Mesendoderm (in vitro differentiated cells): ENCODE measurements around the gene JMJD1C.

Experiments used
- DNase-seq: peaks from one replicate; pipeline ENCODE4 v3.0.0; 2013
- H2AK5ac ChIP-seq: 2 replicates; pipeline ENCODE4 v1.6.1; 2013; ENCODE audit warnings: low read length, inconsistent platforms
- H2BK120ac ChIP-seq: 2 replicates; pipeline ENCODE4 v1.6.1; 2013; ENCODE audit warnings: low read depth, mild to moderate bottlenecking, low read length, moderate library complexity, mixed read lengths
- H2BK15ac ChIP-seq: replicated peaks from 2 replicates; pipeline ENCODE4 v1.6.1; 2013; ENCODE audit warnings: low read depth, mild to moderate bottlenecking, moderate library complexity
- H2BK5ac ChIP-seq: 2 replicates; pipeline ENCODE4 v1.6.1; 2013; ENCODE audit warnings: low read length, inconsistent platforms
- H3K18ac ChIP-seq: 2 replicates; pipeline ENCODE4 v1.6.1; 2013; ENCODE audit warnings: mild to moderate bottlenecking, low read length, mixed read lengths
- H3K23ac ChIP-seq: one replicate; pipeline ENCODE4 v1.6.1; 2013; ENCODE audit warnings: low read length
- H3K27ac ChIP-seq: 2 replicates; pipeline ENCODE4 v1.5.1; 2013; ENCODE audit warnings: low read depth, mild to moderate bottlenecking, inconsistent platforms, low read length, moderate library complexity
- H3K27me3 ChIP-seq: 2 replicates; pipeline ENCODE4 v1.6.1; 2013; ENCODE audit warnings: low read length, control low read depth, mild to moderate bottlenecking, inconsistent platforms; ENCODE audit not compliant: insufficient read depth, poor library complexity
- H3K36me3 ChIP-seq: 2 replicates; pipeline ENCODE4 v1.6.1; 2013; ENCODE audit warnings: low read length, inconsistent platforms; ENCODE audit not compliant: control insufficient read depth, insufficient read depth
- H3K4ac ChIP-seq: one replicate; pipeline ENCODE4 v1.6.1; 2013; ENCODE audit warnings: low read depth, mild to moderate bottlenecking, low read length, moderate library complexity
- H3K4me1 ChIP-seq: 2 replicates; pipeline ENCODE4 v1.6.1; 2013; ENCODE audit warnings: low read depth, low read length, inconsistent platforms; ENCODE audit not compliant: control insufficient read depth
- H3K4me2 ChIP-seq: 2 replicates; pipeline ENCODE4 v1.6.1; 2013; ENCODE audit warnings: low read length
- H3K4me3 ChIP-seq: 2 replicates; pipeline ENCODE4 v1.5.1; 2013; ENCODE audit warnings: mild to moderate bottlenecking, low read length
- H3K56ac ChIP-seq: one replicate; pipeline ENCODE4 v1.6.1; 2013; ENCODE audit warnings: low read length
- H3K79me1 ChIP-seq: 2 replicates; pipeline ENCODE4 v1.6.1; 2013; ENCODE audit warnings: low read length, inconsistent platforms
- H3K79me2 ChIP-seq: 2 replicates; pipeline ENCODE4 v1.6.1; 2013; ENCODE audit warnings: mild to moderate bottlenecking, low read length; ENCODE audit not compliant: control insufficient read depth, insufficient read depth
- H3K9ac ChIP-seq: 2 replicates; pipeline ENCODE4 v1.6.1; 2013; ENCODE audit warnings: low read length, inconsistent platforms
- H4K5ac ChIP-seq: one replicate; pipeline ENCODE4 v1.6.1; 2013; ENCODE audit warnings: low read length
- H4K8ac ChIP-seq: one replicate; pipeline ENCODE4 v1.6.1; 2013; ENCODE audit warnings: low read depth, mild to moderate bottlenecking, control low read depth, low read length, moderate library complexity
- WGBS: extraction: QIAGEN DNeasy Blood & Tissue Kit; methylation state at CpG from one replicate; pipeline ENCODE4 v1.1.7; 2013; ENCODE audit warnings: low lambda C conversion rate, missing lambda C conversion rate; ENCODE audit not compliant: insufficient coverage; ENCODE audit errors: extremely low coverage; 5-methylcytosine and 5-hydroxymethylcytosine counted together

Gene JMJD1C

DNA sequence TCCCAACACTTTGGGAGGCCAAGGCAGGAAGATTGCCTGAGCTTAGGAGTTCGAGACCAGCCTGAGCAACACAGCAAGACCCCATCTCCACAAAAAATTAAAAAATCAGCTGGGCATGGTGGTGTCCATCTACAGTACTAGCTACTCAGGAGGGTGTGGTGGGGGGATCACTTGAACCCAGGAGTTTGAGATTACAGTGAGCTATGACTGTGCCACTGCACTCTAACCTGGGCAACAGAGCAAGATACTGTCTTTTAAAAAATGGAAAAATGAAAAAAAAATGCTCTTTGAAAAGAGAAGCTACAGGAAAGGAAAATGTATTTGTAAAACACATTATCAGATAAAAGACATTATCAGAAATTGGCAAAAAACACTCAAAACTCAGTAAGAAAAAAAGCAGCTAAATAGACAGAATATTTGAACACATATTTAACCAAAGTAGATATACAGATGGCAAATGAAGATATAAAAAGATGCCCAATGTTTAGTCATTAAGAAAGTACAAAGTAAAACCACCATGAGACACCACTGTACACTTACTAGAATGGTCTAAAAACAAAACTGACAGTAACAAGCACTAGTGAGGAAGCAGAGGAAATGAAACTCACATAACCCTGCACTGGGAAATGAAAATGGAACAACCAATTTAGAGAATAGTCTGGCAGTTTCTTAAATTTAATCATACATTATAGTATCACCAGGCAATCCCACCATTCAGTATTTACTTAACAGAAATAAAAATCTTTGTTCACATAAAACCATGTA, 292.1 kb downstream of the JMJD1C start:
- Histone ChIP-seq H3K27ac (no peak overlapping the region), H3K9ac (no peak overlapping the region), H2BK5ac (no peak overlapping the region), H2BK120ac (no peak overlapping the region), H3K27me3 (no peaks in the 10 kb centered on the region), H4K5ac (no peak overlapping the region), H4K8ac (no peak overlapping the region), H3K79me1 (no peaks in the 10 kb centered on the region), H3K79me2 (no peaks in the 10 kb centered on the region), H3K56ac (no peak overlapping the region), H3K4me1 (no peaks in the 10 kb centered on the region), H2AK5ac (no peak overlapping the region), H3K23ac (no peak overlapping the region), H3K4me2 (no peak overlapping the region), H3K36me3 (no peaks in the 10 kb centered on the region), H3K4ac (no peak overlapping the region), H3K18ac (no peak overlapping the region), H3K4me3 (no peak overlapping the region), H2BK15ac (no peak overlapping the region)
- DNase-seq = no peak
- WGBS = no CpG with 5 or more reads among the region's 1 CpG

DNA sequence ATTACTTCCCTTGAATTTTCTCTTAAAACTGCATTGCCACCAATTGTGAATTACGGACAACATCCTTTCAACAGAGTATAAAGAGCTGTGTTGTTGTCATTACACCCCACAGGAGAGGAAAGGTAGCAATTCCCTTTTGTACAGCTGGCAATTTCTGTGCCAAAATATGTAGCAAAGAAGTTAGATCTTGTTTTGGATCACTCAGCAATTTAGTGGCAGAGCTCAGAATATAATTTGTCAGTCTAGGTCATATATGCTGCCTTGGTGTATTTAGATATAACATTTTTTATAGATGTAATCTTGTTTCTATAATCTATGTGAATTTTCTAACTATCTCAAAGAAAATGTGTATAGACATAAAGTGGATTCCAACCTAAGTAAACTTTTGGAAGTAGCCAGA, 293.9 kb downstream of the JMJD1C start:
- H3K36me3 ChIP-seq = no peaks in the 10 kb centered on the region
- H3K4me2 ChIP-seq = no peak overlapping the region
- H3K27me3 ChIP-seq = no peaks in the 10 kb centered on the region
- no peak overlapping the region for H3K9ac ChIP-seq
- H3K56ac ChIP-seq = no peak overlapping the region
- H3K18ac ChIP-seq = no peak overlapping the region
- H4K8ac ChIP-seq = no peak overlapping the region
- no peak overlapping the region for H3K23ac ChIP-seq
- H2BK15ac ChIP-seq = no peak overlapping the region
- no peak overlapping the region for H3K4me3 ChIP-seq
- H3K4ac ChIP-seq = no peak overlapping the region
- no peaks in the 10 kb centered on the region for H3K79me2 ChIP-seq
- H2BK120ac ChIP-seq = no peak overlapping the region
- no peak overlapping the region for H2BK5ac ChIP-seq
- no peak overlapping the region for H2AK5ac ChIP-seq
- no peak overlapping the region for H3K27ac ChIP-seq
- no peaks in the 10 kb centered on the region for H3K4me1 ChIP-seq
- WGBS = no CpG with 5 or more reads among the region's 1 CpG
- DNase-seq = no peak
- H4K5ac ChIP-seq = no peak overlapping the region
- no peaks in the 10 kb centered on the region for H3K79me1 ChIP-seq

DNA sequence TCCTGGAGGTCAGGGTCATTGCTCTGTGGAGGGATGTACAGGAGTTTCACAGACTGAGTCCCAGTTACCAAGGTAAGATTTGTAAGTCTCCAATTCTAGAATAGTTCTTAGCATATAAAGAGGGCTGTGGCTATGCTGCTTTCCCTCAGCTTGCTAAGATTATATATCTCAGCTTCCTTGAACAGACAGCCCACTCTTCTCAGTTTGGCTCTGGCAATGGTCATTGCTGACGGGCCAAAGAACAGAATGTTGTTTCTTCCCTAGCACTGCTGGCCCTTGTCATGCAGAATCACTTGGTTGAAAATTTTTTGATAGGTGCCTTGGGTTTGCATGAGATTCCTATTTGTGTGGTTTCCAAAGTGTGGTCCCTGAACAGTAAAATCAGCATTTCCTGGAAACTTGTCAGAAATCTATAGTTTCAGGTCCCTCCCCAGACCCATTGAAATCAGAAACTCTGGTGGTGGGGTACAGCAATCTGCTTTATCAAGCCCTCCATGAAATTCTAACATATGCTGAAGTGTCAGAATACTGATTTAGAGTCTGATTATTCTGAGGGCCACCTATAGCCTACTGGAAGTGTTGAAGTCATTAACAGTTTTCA, 294.4 kb downstream of the JMJD1C start:
- Histone ChIP-seq H3K56ac (no peak overlapping the region), H3K36me3 (no peaks in the 10 kb centered on the region), H3K4me1 (no peaks in the 10 kb centered on the region), H3K27me3 (no peaks in the 10 kb centered on the region), H3K18ac (no peak overlapping the region), H3K79me2 (no peaks in the 10 kb centered on the region), H4K5ac (no peak overlapping the region), H3K23ac (no peak overlapping the region), H3K27ac (no peak overlapping the region), H3K9ac (no peak overlapping the region), H3K4ac (no peak overlapping the region), H2BK5ac (no peak overlapping the region), H2BK120ac (no peak overlapping the region), H2AK5ac (no peak overlapping the region), H3K79me1 (no peaks in the 10 kb centered on the region), H3K4me3 (no peak overlapping the region), H3K4me2 (no peak overlapping the region), H2BK15ac (no peak overlapping the region), H4K8ac (no peak overlapping the region)
- no CpG with 5 or more reads among the region's 1 CpG for WGBS
- DNase-seq = no peak

DNA sequence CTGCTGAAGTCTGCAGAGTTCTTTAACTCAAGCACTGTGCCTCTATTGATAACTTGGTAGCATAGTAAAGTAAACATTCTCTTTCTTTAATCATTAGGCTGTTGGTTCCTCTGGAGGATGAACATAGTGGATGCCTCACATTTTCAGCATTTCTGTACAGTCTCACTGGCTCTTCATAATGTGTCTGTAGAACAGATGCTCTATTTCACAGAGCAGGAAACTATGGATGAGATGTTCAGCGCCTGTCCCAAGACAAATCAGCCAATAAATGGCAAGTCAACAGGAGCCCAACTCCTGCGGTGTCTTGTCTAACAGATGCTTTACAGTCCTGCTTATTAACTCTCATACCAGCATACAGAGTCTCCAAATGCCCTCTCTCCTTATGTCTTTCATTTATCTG, 296.2 kb downstream of the JMJD1C start:
- Histone ChIP-seq H3K4ac (no peak overlapping the region), H3K27ac (no peak overlapping the region), H2AK5ac (no peak overlapping the region), H4K8ac (no peak overlapping the region), H3K18ac (no peak overlapping the region), H3K27me3 (no peaks in the 10 kb centered on the region), H2BK15ac (no peak overlapping the region), H3K4me1 (no peaks in the 10 kb centered on the region), H3K36me3 (no peaks in the 10 kb centered on the region), H2BK120ac (no peak overlapping the region), H3K4me3 (no peak overlapping the region), H3K79me2 (no peaks in the 10 kb centered on the region), H2BK5ac (no peak overlapping the region), H3K9ac (no peak overlapping the region), H3K23ac (no peak overlapping the region), H4K5ac (no peak overlapping the region), H3K56ac (no peak overlapping the region), H3K4me2 (no peak overlapping the region), H3K79me1 (no peaks in the 10 kb centered on the region)
- WGBS = no CpG with 5 or more reads among the region's 2 CpGs
- no peak for DNase-seq

DNA sequence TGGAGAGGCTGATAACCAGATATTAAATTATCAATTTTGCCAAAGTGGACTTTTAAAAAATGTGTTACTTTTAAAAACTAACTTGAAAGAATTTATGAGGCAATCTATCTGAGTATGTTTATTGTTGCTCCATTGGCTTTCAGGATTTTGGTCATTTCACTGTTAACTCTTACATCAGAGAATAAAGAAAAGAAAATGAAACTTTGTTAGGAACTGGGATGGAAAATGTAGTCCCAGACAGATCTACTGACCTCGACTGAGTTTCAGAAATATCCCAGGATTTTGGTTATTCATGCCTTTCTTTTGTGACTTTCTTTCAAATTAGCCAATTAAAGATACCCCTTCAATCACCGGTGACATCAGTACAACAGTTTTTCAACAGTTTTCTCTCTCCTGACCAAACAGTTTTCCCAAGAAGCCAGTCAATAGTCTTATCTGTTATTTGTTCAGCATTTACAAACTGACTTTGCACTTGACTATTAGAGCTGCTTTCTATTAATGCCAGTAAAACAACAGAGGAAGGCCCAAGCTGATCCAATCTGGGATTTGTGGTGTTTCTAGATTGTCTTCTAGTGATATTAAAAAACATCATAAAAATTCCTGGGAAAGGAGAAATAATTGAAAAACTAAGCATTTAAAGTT, 296.8 kb downstream of the JMJD1C start:
- Histone ChIP-seq H3K27me3 (no peaks in the 10 kb centered on the region), H3K79me2 (no peaks in the 10 kb centered on the region), H3K4ac (no peak overlapping the region), H2BK5ac (no peak overlapping the region), H2AK5ac (no peak overlapping the region), H3K27ac (no peak overlapping the region), H3K23ac (no peak overlapping the region), H2BK15ac (no peak overlapping the region), H3K18ac (no peak overlapping the region), H3K79me1 (no peaks in the 10 kb centered on the region), H3K4me2 (no peak overlapping the region), H3K4me3 (no peak overlapping the region), H2BK120ac (no peak overlapping the region), H4K5ac (no peak overlapping the region), H3K36me3 (no peaks in the 10 kb centered on the region), H4K8ac (no peak overlapping the region), H3K56ac (no peak overlapping the region), H3K9ac (no peak overlapping the region), H3K4me1 (no peaks in the 10 kb centered on the region)
- no peak for DNase-seq
- no CpG with 5 or more reads among the region's 2 CpGs for WGBS
